ENCODE results near the gene CDPF1. TPM values are rescaled to one million over a fixed set of nuclear protein-coding genes. Genes with fewer than 3 reads are reported as not detected.

The CDPF1 gene
- total and polyA plus RNA-seq, 9 donors, result 4.3 to 20.8 (median 11.5) TPM

DNA sequence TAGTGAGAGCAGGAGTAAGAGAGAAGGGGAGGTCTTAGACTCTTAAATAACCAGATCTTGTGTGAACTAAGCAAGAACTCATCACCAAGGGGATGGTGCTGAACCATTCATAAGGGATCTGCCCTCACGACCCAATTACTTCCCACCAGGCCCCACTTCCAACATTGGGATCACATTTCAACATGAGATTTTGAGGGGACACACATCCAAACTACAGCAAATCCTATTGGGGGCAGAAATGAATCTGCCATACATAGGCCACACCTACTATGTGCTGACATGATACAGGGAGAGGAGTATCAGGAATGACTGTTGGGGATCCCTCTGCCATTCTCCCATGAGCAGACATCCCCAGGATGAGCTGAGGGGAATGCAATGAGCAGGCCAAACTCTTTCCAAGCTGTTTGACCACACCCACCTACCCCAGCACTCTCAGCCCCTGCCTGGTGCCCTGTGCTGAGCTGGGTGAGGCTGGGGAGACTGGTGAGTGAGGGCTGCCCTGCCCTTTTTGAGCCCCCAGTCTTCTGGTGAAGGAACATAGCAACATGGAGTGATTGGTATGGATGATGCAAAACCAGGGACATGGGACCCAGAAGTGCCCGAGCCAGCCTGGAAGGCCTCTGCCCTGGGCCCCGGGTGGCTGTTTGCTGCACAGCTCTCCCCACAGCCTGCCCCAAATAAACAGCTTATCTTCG is 45.3 kb upstream of the CDPF1 start:
- DNase-seq, result no peak
- no peaks in the 10 kb centered on the region for H3K27me3 ChIP-seq
- intact Hi-C loops (cut with DNase I), result loop anchor here in 1 of 4 donors (5.0 to 10.0 kb wide), 2 partner anchors 168 to 301 kb away; no protein-coding TSS in a partner anchor
- H3K4me1 ChIP-seq (ENCODE audit: insufficient read depth), result peaks cover 5% of the 10 kb centered on the region
- peak overlapping the region; percentile 44 for H3K4me3 ChIP-seq
- no peaks in the 10 kb centered on the region for H3K36me3 ChIP-seq
- no peak for TF ChIP-seq CTCF (IDR thresholded peaks at IDR 0.05)
- peak overlapping the region in 1 of 2 donors; percentile 81 for H3K27ac ChIP-seq
- WGBS, 3 donors, result 53 to 66% (median 57%) methylated on average over 4 of the region's 4 CpGs
- H3K9me3 ChIP-seq, result no peaks in the 10 kb centered on the region

- Histone ChIP-seq H3K9me3 (no peaks in the 10 kb centered on the region), H3K4me3 (no peak overlapping the region), H3K4me1 (ENCODE audit: insufficient read depth) (peaks cover 5% of the 10 kb centered on the region), H3K27me3 (no peaks in the 10 kb centered on the region), H3K36me3 (no peaks in the 10 kb centered on the region), H3K27ac (no peak overlapping the region)
- WGBS, 3 donors, result 92 to 97% (median 93%) methylated on average over 2 of the region's 2 CpGs
- DNase-seq, result no peak
- intact Hi-C loops (cut with DNase I), result loop anchor here in 1 of 4 donors (5.0 to 10.0 kb wide), 2 partner anchors 167 to 300 kb away; no protein-coding TSS in a partner anchor
- TF ChIP-seq EP300 (IDR thresholded peaks at IDR 0.05) (no peak), POLR2A (IDR thresholded peaks at IDR 0.05) (no peak), CTCF (IDR thresholded peaks at IDR 0.05) (no peak)
These were observed 44.7 kb upstream of the CDPF1 start for GRCh38 chr22:46294784-46295183.

- Histone ChIP-seq H3K27me3 (no peaks in the 10 kb centered on the region), H3K4me3 (no peak overlapping the region), H3K36me3 (no peaks in the 10 kb centered on the region), H3K9me3 (no peaks in the 10 kb centered on the region), H3K4me1 (ENCODE audit: insufficient read depth) (peaks cover 5% of the 10 kb centered on the region), H3K27ac (no peak overlapping the region)
- intact Hi-C loops (cut with DNase I), result loop anchor here in 1 of 4 donors (10.0 kb wide), 1 partner anchor 299 kb away; no protein-coding TSS in a partner anchor
- TF ChIP-seq EP300 (IDR thresholded peaks at IDR 0.05) (no peak), CTCF (IDR thresholded peaks at IDR 0.05) (no peak), POLR2A (IDR thresholded peaks at IDR 0.05) (no peak)
- WGBS, 3 donors, result 58 to 72% (median 65%) methylated on average over 11 of the region's 11 CpGs
- DNase-seq, result no peak
These were observed 43.6 kb upstream of the CDPF1 start for GRCh38 chr22:46293577-46294260.

DNA sequence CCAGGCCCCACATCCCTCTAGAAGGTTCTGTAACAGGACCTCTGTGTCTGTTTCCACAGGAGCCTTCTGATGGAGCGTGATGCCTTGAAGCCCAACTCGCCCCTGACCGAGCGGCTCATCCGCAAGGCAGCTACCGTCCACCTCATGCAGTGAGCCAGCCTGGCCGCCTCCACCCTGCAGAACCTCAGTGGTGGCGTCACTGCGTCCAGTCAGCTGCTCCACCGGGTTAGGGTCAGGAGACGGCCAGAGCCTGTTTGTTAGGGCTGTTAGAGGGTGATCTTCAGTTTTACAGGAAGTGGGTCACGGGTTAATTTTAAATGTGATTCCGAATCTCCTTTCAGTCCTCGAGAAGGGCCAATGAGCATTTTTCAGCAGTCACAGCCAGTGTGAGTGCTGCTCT is 42.6 kb upstream of the CDPF1 start:
- no peak overlapping the region for H3K27ac ChIP-seq
- no peaks in the 10 kb centered on the region for H3K27me3 ChIP-seq
- 84 to 89% (median 86%) methylated on average over 14 of the region's 14 CpGs for WGBS, 3 donors
- no peaks in the 10 kb centered on the region for H3K36me3 ChIP-seq
- peaks cover 5% of the 10 kb centered on the region for H3K4me1 ChIP-seq (ENCODE audit: insufficient read depth)
- no peaks in the 10 kb centered on the region for H3K9me3 ChIP-seq
- intact Hi-C loops (cut with DNase I), result loop anchor here in 1 of 4 donors (10.0 kb wide), 1 partner anchor 298 kb away; no protein-coding TSS in a partner anchor
- no peak for DNase-seq
- H3K4me3 ChIP-seq, result no peak overlapping the region
- no peak for TF ChIP-seq POLR2A (IDR thresholded peaks at IDR 0.05)
- no peak for TF ChIP-seq CTCF (IDR thresholded peaks at IDR 0.05)
- TF ChIP-seq EP300 (IDR thresholded peaks at IDR 0.05), result no peak
